Measurements from ENCODE around the gene RPLP2.

The RPLP2 gene

GRCh38 chr11:837990-838307 is 28.2 kb downstream of the RPLP2 start:
- DNase-seq, result no peak

DNA sequence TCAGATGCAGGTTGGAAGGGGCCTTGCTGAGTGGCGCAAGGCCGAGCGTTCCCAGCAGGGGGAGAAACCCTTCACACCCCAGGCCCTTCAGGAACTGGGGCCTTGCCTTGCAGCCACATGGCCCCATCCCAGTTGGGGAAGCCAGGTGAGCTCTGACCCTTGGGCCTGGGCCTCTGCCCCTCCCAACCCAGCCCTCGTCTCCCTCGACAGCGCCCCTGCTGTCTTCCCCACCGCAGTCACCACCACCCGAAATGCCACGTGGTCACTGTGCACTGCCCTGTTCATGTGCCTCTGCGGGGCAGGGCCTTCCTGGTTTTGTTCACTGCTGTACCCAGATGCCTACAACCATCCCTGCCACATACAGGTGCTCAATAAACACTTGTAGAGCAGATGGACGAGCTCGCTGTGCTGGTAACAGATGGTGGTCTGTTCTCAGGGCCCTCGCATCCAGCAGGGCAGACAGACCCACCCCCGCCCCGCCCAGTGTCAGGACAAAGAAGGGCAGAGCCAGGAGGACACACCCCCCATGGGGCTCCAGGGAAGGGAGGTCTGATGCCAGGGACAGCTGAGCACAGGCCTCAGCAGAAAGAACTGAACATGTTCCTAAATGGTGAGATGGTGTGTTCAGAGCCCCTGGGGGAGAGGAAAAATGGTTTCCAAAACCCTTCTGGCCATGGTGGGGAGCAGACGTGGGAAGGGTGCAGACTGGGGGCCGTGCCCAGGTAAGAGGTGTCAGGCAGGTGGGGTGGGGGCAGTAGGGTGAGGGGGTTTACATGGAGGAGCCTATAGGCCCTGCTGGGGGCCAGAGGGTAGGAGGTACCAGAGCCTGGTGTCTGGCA is 28.9 kb downstream of the RPLP2 start:
- DNase-seq, result no peak

- no peak for DNase-seq
Observed at GRCh38 chr11:839280-839623, 29.5 kb downstream of the RPLP2 start.

DNA sequence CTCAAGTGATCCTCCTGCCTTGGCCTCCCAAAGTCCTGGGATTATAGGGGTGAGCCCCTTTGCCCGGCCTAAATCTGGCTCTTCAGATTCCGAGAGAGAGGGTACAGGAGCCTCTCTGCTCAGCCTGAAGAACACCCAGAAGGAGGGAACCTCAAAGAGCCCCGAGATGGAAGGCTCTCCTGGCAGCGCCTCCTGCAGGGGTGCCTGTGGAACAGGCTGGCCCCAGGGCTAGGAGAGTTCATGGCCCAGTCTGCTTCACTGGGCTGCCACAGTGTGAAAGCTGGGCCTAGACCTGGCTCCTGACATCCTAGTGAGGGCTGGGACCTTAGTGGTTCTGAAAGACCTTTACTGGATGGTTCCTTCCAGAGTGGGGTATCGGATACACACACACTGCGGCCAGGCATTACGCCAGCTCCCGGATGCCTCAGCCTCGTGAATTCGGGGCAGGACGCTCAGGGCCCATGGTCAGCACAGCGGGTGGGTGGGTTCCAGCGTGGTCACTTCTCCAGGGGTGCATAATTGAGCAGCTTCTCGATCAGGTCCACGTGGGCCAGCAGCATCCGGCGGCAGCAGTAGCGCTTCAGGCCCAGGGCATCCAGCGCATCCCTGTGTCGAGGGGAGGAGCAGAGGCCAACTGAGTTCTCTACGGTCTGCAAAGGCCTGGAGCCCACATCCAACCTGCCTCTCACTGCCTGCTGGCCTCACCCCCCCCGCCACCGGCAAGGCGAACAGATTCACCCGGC is 30.3 kb downstream of the RPLP2 start:
- DNase-seq, result peak; percentile 19 to 28

- no peak for DNase-seq
Observed at GRCh38 chr11:841981-842369, 32.2 kb downstream of the RPLP2 start.

- peak; percentile 69 for DNase-seq
Observed at GRCh38 chr11:842370-843002, 32.7 kb downstream of the RPLP2 start, which contains the start of the genes POLR2L and TSPAN4. TSS of gene POLR2L (minus strand) at chr11:842529. CDS start at chr11:842508, 21 bp downstream. TSS of gene TSPAN4 (plus strand) at chr11:842852. CDS start at chr11:850305, 7,453 bp downstream.

DNA sequence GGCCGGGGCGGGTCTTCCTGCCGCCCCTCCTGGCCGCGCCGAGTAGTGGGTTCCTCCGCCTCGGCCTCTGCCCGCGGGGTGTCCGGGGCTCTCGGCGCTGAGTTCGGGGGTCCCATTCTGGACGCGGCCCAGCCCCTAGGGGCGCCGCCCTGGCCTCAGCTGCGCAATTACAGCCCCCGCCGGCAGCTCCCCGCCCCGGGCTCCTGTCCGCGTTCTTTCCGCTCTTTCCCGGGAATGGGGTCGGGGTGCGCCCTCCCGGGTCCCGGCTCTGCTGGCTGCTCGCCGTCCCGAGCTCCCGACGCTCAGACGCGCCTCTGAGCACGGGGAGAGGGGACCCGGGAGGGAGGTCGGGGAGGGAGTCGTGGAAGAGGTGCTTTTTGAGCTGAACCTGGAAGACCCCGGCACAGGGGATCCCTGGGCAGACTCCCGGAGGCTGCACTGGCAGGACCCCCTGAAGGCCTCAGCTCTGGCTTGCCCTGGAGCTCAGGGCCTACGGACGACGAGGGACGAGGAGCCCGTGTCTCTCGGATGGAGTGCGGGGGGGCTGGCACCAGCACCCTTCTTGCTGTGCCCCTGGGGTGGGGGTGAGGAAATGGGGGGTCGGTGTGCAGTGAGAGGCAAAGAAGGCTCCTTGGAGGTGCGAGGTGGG is 33.4 kb downstream of the RPLP2 start:
- DNase-seq, result no peak

GRCh38 chr11:843818-844692 is 34.3 kb downstream of the RPLP2 start:
- DNase-seq, result peak; percentile 44 to 52

- peak; percentile 12 to 44 for DNase-seq
Observed at GRCh38 chr11:844693-845644, 35.2 kb downstream of the RPLP2 start.

DNA sequence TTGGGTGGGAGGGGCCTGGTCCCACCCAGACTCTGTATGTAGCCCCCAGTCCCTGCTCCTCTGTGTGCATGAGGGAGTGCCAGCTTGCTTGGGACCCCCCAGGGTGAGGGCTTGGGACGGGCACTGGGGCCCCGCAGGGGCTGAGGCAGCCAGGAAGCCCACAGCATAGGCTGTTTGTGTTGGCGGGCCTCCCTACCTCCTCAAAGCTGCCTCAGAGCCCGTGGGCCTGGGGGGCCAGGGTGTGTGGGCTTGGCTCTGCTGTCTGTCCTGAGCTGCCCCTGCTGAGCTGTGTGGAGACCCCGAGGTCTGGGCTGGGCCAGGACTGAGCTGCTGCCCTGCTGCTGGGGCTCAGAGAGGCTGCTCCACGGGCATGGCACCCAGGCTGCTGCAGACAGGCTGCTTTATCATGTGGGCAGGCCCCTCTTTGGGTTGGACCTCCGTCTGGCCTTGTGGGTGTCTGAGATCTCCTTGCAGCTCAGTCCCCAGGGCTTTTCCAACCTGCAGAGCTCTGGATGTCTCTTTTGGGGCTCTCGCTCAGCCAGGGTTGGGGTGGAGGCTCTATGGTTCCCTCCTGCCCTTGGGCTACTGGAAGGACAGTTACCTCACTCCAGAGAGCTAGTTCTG is 36.2 kb downstream of the RPLP2 start:
- DNase-seq, result no peak

- DNase-seq, result no peak
Observed at GRCh38 chr11:846496-847098, 36.8 kb downstream of the RPLP2 start.

GRCh38 chr11:847876-848275 is 38.1 kb downstream of the RPLP2 start:
- no peak for DNase-seq

DNA sequence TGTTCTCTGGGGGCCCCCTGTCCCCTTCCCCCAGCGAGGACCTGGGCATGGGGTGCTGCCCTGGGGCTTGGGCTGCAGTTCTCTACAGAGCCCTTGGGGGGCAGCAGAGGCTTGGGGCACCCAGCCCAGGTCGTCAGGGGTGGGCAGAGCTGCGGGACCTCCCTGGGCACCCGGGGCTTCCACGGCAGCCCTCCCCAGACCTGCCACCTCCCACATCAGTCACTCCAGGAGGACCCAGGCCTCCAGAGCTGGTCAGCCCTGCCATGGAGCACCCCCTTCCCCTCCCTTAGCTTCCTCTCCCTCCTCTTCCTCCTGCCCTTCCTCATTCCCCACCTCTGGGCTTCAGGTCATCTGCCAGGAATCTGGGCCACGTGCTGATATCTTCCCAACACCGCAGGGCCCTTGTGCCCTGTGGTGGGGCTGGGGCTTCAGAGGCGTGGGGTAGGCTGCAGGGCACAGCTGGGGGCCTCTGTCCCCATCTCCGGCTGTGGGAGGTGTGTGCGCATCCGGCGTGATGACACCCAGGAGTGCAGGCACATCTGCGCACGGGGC is 38.7 kb downstream of the RPLP2 start:
- no peak for DNase-seq

DNA sequence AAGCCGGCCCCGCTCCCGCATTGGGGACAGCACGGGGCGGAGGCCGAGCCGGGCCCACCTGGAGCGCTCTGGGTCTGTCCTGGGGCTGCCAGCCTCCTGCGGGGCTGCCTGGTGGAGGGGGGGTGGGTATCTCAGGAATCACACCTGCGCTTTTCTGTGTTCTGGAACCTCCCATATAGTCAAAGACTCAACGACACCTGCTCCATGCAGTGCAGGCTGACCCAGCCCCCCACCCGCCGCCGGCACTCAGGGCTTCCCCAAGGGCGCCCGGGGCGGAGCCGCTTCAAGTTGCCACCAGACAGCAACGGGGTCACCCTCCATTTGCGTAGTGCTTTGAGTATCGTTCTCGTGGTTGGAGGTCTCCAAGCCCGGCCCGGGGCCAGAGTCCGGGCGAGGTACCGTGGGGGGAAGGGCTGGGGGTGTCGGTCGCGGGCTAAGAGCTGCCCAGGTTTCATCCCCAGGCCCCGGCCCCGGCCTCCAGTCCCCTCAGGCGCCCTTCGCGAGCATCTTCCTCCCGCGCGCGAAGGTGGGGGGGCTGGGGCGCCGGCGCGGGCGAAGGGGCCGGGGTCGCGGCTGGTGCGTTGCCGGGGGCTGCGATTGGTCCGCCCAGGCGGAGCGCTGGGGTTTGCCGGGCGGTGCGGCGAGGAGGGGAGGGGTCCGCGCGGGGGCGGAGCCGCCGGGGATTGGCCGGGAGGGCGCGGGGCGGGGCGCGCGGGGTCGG is 39.5 kb downstream of the RPLP2 start:
- no peak for DNase-seq

DNA sequence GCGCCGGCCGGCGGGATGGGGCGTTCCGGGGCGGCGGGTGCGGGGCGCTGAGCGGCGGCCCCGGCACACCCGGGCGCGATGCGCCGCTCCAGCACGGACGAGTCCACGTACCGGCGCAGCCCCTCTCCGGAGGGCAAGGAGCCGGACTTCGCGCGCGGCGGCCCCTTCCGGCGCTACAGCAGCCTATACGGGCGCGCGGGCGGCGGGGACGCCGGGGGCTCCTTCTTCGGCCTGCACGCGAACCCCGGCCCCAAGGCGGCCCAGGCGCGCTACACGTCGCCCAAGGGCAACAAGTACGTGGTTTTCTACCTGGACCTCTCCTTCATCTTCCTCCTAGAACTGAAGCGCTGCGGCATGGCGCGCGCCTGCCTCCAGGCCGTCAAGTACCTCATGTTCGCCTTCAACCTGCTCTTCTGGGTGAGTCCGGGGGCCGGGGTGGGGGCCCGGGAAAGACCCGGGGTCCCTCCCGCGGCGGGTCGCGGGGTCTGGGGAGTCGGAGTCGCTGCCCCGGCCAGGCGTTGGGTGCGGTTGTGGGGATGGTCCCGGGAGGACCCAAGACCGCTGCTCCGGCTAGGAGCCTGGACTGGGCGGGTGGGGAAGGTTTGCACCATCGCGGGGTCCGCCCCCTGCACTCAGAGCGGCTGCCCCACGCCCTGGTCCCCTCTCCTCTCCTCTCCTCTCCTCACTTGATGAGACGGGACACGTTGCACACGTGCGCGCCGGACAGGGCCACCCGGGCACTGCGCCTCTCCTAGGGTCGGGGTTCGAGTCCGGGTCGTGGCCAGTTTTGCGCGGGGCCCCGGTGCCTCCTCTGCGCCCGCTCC is 40.4 kb downstream of the RPLP2 start:
- DNase-seq, result no peak

DNA sequence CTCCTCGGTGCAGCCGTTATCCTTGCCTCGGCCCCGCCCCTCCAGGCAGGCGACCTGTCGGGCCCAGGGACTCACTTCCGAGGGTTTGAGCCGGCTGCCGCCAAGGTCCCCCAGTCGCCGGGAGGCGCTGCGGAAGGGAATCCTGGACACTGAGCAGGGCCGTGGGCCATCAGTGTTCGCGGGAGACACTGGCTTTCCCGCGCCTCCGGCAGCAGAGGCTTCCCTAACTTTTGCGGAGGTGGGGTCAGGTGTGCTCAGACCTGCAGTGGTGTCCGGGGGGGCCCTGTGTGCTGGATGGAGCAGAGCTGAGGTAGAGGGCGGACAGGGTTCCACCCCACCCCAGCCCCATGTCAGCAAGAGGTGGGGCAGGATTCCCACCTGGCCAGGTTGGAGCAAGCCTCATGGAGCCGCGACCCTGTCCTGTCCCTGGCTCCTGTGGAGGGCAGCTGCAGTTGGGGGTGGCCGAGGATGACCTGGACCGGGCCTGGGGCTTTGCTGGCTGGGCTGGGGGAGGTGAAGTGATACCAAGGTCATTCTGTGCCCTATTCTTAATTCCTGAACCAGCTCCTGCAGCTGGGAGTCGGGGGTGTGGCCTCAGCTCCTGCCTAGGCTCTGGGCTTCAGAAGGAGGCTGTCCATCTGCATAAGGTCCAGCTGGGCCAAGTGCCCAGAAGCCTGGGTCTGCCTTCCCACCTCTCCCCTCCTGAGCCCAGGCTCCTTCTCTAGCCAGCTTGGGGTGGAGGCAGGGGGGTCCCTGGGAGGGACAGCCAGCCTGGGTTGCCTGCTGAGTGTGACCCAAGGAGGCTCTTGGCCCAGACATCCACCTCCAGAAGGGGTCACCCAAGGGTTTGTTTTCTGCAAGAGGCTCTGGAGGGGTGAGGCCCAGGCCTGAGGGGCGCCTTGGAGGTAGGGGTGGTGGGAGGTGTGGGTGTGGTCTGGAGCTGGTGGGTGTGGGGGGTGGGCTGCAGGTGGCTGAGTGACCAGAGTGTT is 41.3 kb downstream of the RPLP2 start:
- no peak for DNase-seq

DNA sequence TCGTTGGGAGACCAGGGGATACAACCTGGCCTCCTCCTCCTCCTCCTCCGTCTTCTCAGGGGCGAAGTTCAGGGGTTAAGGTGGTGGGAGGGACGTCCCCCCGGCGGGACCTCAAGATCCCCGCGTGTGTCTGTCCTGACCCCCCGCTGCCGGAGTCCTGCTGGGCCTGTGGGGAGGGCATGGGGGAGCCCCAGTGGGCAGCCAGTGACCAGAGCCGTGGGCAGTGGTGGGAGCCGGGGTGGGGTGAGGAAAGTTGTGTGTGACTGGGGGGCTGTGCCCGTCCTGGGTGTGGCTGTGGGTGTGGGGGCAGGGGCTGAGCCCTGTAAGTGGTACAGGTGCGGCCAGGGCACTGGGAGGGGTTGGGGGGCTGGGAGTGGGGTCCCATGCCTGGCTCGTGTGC is 43.0 kb downstream of the RPLP2 start:
- no peak for DNase-seq

All from AML-193 (cell line).